ENCODE data around the gene OTULINL. TPM values are rescaled to one million over a fixed set of nuclear protein-coding genes. Genes with fewer than 3 reads are reported as not detected.

Gene OTULINL
- polyA plus RNA-seq, 3 donors, result 56.8 to 107 (median 92.9) TPM

- no peak overlapping the region for H3K27ac Mint-ChIP-seq
- Histone ChIP-seq H3K4me1 (ENCODE audit: control insufficient read depth in 1 of 2, insufficient read depth in 2 of 2, low read length in 2 of 2) (peaks cover 2 to 3% of the 10 kb centered on the region in 2 donors), H3K27me3 (ENCODE audit: control insufficient read depth in 2 of 2, insufficient read depth in 2 of 2, low read length in 2 of 2) (no peaks in the 10 kb centered on the region), H3K4me3 (replicated peaks in 1 of 3; ENCODE audit: low read depth in 2 of 3, low read length in 3 of 3) (no peak overlapping the region), H3K27ac (ENCODE audit: low read depth in 1 of 2, low read length in 2 of 2) (no peak overlapping the region), H2AFZ (ENCODE audit: insufficient read depth, low read depth, low read length, poor library complexity, severe bottlenecking) (no peak overlapping the region), H3K79me2 (ENCODE audit: insufficient read depth, low read length) (no peaks in the 10 kb centered on the region), H4K20me1 (ENCODE audit: insufficient read depth, low read length) (no peaks in the 10 kb centered on the region), H3K36me3 (replicated peaks in 1 of 2; ENCODE audit: control insufficient read depth in 1 of 2, insufficient read depth in 2 of 2, low read length in 2 of 2) (no peaks in the 10 kb centered on the region), H3K9ac (ENCODE audit: insufficient read depth, low read length, poor library complexity, severe bottlenecking) (no peak overlapping the region), H3K4me2 (replicated peaks; ENCODE audit: extremely low read depth, low read length, poor library complexity, severe bottlenecking) (no peak overlapping the region), H3K9me3 (replicated peaks in 1 of 2; ENCODE audit: control insufficient read depth in 1 of 2, insufficient read depth in 1 of 2, low read length in 2 of 2) (no peaks in the 10 kb centered on the region)
- no peak for DNase-seq
- H3K4me3 Mint-ChIP-seq, result no peak overlapping the region
- TF ChIP-seq CTCF (IDR thresholded peaks at IDR 0.05), result no peak
- peaks cover 4 to 8% (median 5%) of the 10 kb centered on the region in 3 donors for H3K27me3 Mint-ChIP-seq (ENCODE audit: low read depth in 3 of 3)
- peaks cover 2% of the 10 kb centered on the region for H3K4me1 Mint-ChIP-seq
- 100% methylated on average over 2 of the region's 2 CpGs for WGBS (ENCODE audit: insufficient coverage)
- intact Hi-C loops (cut with micrococcal nuclease), result no loop called here
- H3K36me3 Mint-ChIP-seq, result no peaks in the 10 kb centered on the region
- H3K9me3 Mint-ChIP-seq, result peaks cover 0 to 2% (median 0%) of the 10 kb centered on the region in 7 donors
These were observed 54.1 kb downstream of the OTULINL start for GRCh38 chr5:14635656-14636055.

GRCh38 chr5:14640765-14641164 lies 59.2 kb downstream of the OTULINL start:
- Histone ChIP-seq H3K36me3 (replicated peaks in 1 of 2; ENCODE audit: control insufficient read depth in 1 of 2, insufficient read depth in 2 of 2, low read length in 2 of 2) (no peaks in the 10 kb centered on the region), H4K20me1 (ENCODE audit: insufficient read depth, low read length) (no peaks in the 10 kb centered on the region), H3K79me2 (ENCODE audit: insufficient read depth, low read length) (no peaks in the 10 kb centered on the region), H2AFZ (ENCODE audit: insufficient read depth, low read depth, low read length, poor library complexity, severe bottlenecking) (no peak overlapping the region), H3K4me3 (replicated peaks in 1 of 3; ENCODE audit: low read depth in 2 of 3, low read length in 3 of 3) (no peak overlapping the region), H3K27me3 (ENCODE audit: control insufficient read depth in 2 of 2, insufficient read depth in 2 of 2, low read length in 2 of 2) (no peaks in the 10 kb centered on the region), H3K4me2 (replicated peaks; ENCODE audit: extremely low read depth, low read length, poor library complexity, severe bottlenecking) (no peak overlapping the region), H3K4me1 (ENCODE audit: control insufficient read depth in 1 of 2, insufficient read depth in 2 of 2, low read length in 2 of 2) (no peaks in the 10 kb centered on the region), H3K9ac (ENCODE audit: insufficient read depth, low read length, poor library complexity, severe bottlenecking) (no peak overlapping the region), H3K27ac (ENCODE audit: low read depth in 1 of 2, low read length in 2 of 2) (no peak overlapping the region), H3K9me3 (replicated peaks in 1 of 2; ENCODE audit: control insufficient read depth in 1 of 2, insufficient read depth in 1 of 2, low read length in 2 of 2) (no peaks in the 10 kb centered on the region)
- TF ChIP-seq CTCF (IDR thresholded peaks at IDR 0.05), result no peak
- no peak for DNase-seq
- H3K27ac Mint-ChIP-seq, result no peak overlapping the region
- H3K36me3 Mint-ChIP-seq, result no peaks in the 10 kb centered on the region
- H3K9me3 Mint-ChIP-seq, result peaks cover 0 to 3% (median 0%) of the 10 kb centered on the region in 7 donors
- H3K4me3 Mint-ChIP-seq, result no peak overlapping the region
- 95% methylated on average over 10 of the region's 10 CpGs for WGBS (ENCODE audit: insufficient coverage)
- H3K4me1 Mint-ChIP-seq, result no peaks in the 10 kb centered on the region
- intact Hi-C loops (cut with micrococcal nuclease), result loop anchor here (10.0 kb wide), 2 partner anchors 646 to 656 kb away; no protein-coding TSS in a partner anchor
- peaks cover 5 to 10% (median 7%) of the 10 kb centered on the region in 3 donors for H3K27me3 Mint-ChIP-seq (ENCODE audit: low read depth in 3 of 3)

Measured in CD14-positive monocyte (primary cell).